Measurements from ENCODE around the gene TNRC6C. TPM values are rescaled to one million over a fixed set of nuclear protein-coding genes. Genes with fewer than 3 reads are reported as not detected.

TNRC6C gene
- total and polyA plus RNA-seq, 4 donors: 2.2 to 25.9 (median 13.8) TPM

DNA sequence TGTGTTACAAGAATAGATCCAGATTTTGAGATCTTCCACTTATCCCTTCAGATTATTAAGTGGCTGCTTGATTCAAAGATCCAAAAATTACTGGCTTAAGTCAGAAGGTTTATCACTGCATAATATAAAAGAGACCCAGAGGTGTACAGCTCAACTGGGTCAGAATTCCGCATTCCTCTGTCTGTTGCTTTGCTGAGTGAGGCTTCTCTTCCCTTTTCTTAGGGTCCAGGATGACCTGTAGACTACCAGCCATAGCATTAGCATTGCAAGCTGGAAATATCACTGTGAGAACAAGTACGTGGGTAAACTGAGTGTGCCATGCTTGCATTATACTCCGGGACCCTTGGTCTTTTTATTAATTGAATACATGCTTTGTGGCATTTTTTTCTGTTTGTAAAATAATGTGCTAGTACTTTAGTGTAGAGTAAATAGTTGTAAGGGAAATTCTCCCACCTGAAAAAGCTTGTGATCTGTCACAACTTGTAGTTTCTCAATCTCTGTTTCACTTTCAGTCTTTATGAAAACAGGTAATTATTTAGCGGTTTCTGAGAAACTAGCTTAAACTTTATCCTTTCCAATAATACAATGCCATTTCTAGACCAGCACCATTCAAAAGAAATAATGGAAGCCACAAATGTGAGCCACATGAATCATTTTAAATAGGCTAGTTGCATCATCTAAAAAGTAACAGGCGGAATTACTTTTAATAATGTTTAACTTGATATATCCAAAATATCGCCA lies 61.6 kb downstream of the TNRC6C start:
- Histone ChIP-seq H3K36me3 (ENCODE audit: control insufficient read depth in 4 of 4, insufficient read depth in 4 of 4, low read length in 4 of 4) (peaks cover 0 to 3% (median 2%) of the 10 kb centered on the region in 4 donors), H3K9ac (ENCODE audit: insufficient read depth in 1 of 2, low read length in 2 of 2) (no peak overlapping the region), H3K4me3 (no peak overlapping the region), H3K27ac (ENCODE audit: low read depth in 1 of 2, low read length in 1 of 2) (no peak overlapping the region), H3K9me3 (ENCODE audit: control insufficient read depth in 4 of 4, insufficient read depth in 3 of 4, low read length in 3 of 4) (no peaks in the 10 kb centered on the region), H3K27me3 (ENCODE audit: control insufficient read depth in 3 of 3, insufficient read depth in 3 of 3, low read length in 2 of 3) (no peaks in the 10 kb centered on the region), H3K4me1 (ENCODE audit: control insufficient read depth in 5 of 5, insufficient read depth in 5 of 5, low read length in 5 of 5) (peaks cover 0 to 13% (median 5%) of the 10 kb centered on the region in 5 donors)
- no peak for DNase-seq
- 87 to 89% methylated on average over 6 of the region's 6 CpGs for WGBS, 2 donors
- TF ChIP-seq, protein P1, sequence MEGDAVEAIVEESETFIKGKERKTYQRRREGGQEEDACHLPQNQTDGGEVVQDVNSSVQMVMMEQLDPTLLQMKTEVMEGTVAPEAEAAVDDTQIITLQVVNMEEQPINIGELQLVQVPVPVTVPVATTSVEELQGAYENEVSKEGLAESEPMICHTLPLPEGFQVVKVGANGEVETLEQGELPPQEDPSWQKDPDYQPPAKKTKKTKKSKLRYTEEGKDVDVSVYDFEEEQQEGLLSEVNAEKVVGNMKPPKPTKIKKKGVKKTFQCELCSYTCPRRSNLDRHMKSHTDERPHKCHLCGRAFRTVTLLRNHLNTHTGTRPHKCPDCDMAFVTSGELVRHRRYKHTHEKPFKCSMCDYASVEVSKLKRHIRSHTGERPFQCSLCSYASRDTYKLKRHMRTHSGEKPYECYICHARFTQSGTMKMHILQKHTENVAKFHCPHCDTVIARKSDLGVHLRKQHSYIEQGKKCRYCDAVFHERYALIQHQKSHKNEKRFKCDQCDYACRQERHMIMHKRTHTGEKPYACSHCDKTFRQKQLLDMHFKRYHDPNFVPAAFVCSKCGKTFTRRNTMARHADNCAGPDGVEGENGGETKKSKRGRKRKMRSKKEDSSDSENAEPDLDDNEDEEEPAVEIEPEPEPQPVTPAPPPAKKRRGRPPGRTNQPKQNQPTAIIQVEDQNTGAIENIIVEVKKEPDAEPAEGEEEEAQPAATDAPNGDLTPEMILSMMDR (IDR thresholded peaks at IDR 0.05; ENCODE audit: control extremely low read depth, extremely low read depth): no peak
- ATAC-seq (ENCODE audit: insufficient read depth, low FRiP score): no peak

DNA sequence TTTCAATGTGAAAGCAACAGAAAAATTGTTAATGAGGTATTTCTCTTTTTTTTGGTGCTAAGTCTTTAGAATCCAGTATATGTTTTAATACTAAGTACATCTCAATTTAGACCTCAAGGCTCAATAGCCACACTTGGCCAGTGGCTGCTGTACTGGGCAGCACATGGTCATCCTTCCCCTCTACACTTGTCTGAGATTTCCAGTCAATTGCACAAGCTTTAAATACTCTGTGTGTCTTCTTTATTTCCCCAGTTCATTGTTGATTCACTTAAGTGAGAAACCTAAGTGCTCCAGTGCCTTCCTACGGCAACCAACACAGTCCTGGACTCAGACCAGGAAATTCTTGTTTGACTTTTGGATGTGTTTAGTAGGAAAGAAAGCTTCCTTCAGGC lies 62.2 kb downstream of the TNRC6C start:
- no peaks in the 10 kb centered on the region for H3K9me3 ChIP-seq (ENCODE audit: control insufficient read depth in 4 of 4, insufficient read depth in 3 of 4, low read length in 3 of 4)
- peaks cover 0 to 13% (median 5%) of the 10 kb centered on the region in 5 donors for H3K4me1 ChIP-seq (ENCODE audit: control insufficient read depth in 5 of 5, insufficient read depth in 5 of 5, low read length in 5 of 5)
- ATAC-seq (ENCODE audit: insufficient read depth, low FRiP score): no peak
- H3K4me3 ChIP-seq: no peak overlapping the region
- no peak overlapping the region for H3K27ac ChIP-seq (ENCODE audit: low read depth in 1 of 2, low read length in 1 of 2)
- no peak for DNase-seq
- 48 to 66% methylated on average over 1 of the region's 1 CpG for WGBS, 2 donors
- no peaks in the 10 kb centered on the region for H3K27me3 ChIP-seq (ENCODE audit: control insufficient read depth in 3 of 3, insufficient read depth in 3 of 3, low read length in 2 of 3)
- TF ChIP-seq, protein P1 (IDR thresholded peaks at IDR 0.05; ENCODE audit: control extremely low read depth, extremely low read depth): no peak
- H3K9ac ChIP-seq (ENCODE audit: insufficient read depth in 1 of 2, low read length in 2 of 2): no peak overlapping the region
- H3K36me3 ChIP-seq (ENCODE audit: control insufficient read depth in 4 of 4, insufficient read depth in 4 of 4, low read length in 4 of 4): peaks cover 0 to 3% (median 2%) of the 10 kb centered on the region in 4 donors

DNA sequence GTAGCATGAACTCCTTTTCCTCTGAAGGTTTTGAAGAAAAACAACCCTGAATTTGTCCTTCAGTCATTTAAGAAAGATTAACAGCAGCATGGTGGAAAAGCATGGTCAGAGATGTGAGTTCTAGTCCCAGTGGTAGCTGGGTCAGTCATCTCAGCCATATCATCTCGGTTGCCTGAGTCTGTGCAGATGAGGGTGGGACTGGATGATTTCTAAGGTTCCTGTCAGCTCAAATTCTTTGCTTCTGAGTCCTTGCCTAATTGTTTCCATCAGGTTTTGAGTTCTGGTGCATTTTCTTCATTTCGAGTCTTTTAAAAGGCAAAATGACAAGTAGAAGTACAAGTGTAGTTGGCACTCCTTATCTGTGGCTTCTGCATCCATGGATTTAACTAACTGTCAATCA lies 63.9 kb downstream of the TNRC6C start:
- Histone ChIP-seq H3K4me1 (ENCODE audit: control insufficient read depth in 5 of 5, insufficient read depth in 5 of 5, low read length in 5 of 5) (peaks cover 0 to 20% (median 15%) of the 10 kb centered on the region in 5 donors), H3K9ac (ENCODE audit: insufficient read depth in 1 of 2, low read length in 2 of 2) (no peak overlapping the region), H3K9me3 (ENCODE audit: control insufficient read depth in 4 of 4, insufficient read depth in 3 of 4, low read length in 3 of 4) (no peaks in the 10 kb centered on the region), H3K27ac (ENCODE audit: low read depth in 1 of 2, low read length in 1 of 2) (no peak overlapping the region), H3K27me3 (ENCODE audit: control insufficient read depth in 3 of 3, insufficient read depth in 3 of 3, low read length in 2 of 3) (no peaks in the 10 kb centered on the region), H3K36me3 (ENCODE audit: control insufficient read depth in 4 of 4, insufficient read depth in 4 of 4, low read length in 4 of 4) (peaks cover 0 to 3% (median 2%) of the 10 kb centered on the region in 4 donors), H3K4me3 (no peak overlapping the region)
- WGBS, 2 donors: 77 to 84% methylated on average over 2 of the region's 2 CpGs
- ATAC-seq (ENCODE audit: insufficient read depth, low FRiP score) (no peak), DNase-seq (no peak)
- TF ChIP-seq, protein P1 (IDR thresholded peaks at IDR 0.05; ENCODE audit: control extremely low read depth, extremely low read depth): no peak

Measured in lung (tissue), 12 donors.